Fibroblast of pulmonary artery (primary cell): ENCODE data around the gene RAB32.
A peak's percentile ranks its signal among the peaks of the same experiment; 100 is the strongest.

Experiments used
- DNase-seq: peaks from one replicate; pipeline ENCODE4 v3.0.0-alpha.2; 2010; ENCODE audit warnings: low read depth
- H3K4me3 ChIP-seq: replicated peaks from 2 replicates; pipeline ENCODE4 v1.5.1; 2011; ENCODE audit warnings: low read depth, mild to moderate bottlenecking, control low read depth, low read length, moderate library complexity
- CTCF ChIP-seq: IDR thresholded peaks from 2 replicates; pipeline ENCODE4 v1.5.1; 2011; ENCODE audit warnings: mild to moderate bottlenecking, control low read depth, low read length, inconsistent platforms; ENCODE audit errors: missing control alignments

The RAB32 gene

DNA sequence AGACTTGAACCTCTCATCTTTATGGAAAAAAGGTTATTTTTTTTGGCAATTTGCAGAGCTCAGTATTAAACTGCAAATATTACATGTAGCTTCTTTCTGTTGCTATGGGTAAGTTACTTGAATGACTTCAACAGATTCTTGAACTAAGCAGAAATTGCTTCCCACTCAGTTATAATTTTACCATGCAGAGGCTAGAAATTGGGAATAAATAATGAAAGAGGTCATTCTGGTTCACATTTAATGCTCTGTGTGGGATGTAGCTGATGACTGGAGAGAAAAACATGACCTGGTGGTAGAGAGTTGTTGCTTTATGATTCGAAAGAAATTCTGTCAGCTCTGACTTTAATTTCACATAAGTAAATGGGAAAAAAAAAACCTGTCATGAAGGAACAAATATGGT lies 38.3 kb downstream of the RAB32 start:
- no peak for DNase-seq
- TF ChIP-seq CTCF: no peak
- H3K4me3 ChIP-seq: no peak overlapping the region

DNA sequence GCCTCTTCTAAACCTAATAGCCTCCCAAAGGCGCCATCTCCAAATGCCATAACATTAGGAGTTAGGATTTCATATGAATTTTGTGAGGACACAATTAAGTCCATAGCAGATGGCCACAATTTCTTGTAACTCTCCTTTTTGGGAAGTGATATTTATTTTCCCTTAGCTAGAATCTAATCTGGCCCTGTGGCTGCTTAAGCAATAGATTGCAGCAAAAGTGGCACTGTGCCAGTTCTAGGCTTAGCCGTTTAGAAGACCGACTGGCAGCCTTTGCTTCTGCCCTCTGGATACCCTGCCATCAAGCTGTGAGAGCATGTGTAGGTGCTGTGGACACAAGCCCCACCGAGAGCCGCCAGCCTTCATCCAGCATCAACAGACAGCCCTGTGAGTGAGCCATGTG lies 39.2 kb downstream of the RAB32 start:
- H3K4me3 ChIP-seq: no peak overlapping the region
- TF ChIP-seq CTCF: no peak
- peak; percentile 39 for DNase-seq

- no peak overlapping the region for H3K4me3 ChIP-seq
- no peak for TF ChIP-seq CTCF
- no peak for DNase-seq
These were observed 40.3 kb downstream of the RAB32 start for GRCh38 chr6:146583966-146584365.

- TF ChIP-seq CTCF: no peak
- no peak overlapping the region for H3K4me3 ChIP-seq
- no peak for DNase-seq
These were observed 43.8 kb downstream of the RAB32 start for GRCh38 chr6:146587459-146587858.

DNA sequence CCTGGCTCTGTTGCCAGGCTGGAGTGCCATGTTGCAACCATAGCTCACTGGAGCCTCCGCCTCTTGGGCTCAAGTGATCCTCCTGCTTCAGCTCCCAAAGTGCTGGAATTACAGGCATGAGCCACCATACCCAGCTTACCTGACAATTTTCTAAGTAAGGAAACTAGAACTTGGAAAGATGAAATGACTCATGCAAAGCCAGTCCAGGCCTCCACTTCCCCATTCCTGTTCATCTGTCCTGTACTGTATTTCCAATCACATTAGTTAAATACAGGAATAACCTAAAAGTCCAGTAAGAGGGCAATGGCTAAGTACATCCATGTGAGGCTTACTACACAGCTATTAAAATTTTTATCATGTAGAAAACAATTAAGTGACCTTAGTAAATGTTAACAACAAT lies 46.9 kb downstream of the RAB32 start:
- no peak for TF ChIP-seq CTCF
- no peak overlapping the region for H3K4me3 ChIP-seq
- DNase-seq: no peak

DNA sequence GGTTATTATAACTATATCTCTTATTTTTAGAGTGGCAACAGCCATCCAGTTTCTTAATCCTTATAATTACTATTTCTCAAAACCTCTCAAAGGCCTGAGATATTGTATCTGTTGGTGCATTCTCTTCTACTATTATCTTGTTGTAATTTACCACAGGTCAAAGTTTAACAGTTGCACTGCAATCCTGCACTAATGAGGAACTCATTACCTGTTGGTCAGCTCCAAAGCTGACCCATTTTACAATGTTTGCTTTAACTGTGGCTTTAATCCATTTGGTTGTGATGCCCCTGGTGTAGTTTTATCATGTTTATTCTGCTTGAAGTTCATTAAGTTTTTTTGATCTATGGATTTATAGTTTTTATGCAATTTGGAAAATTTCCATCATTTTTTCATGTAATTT lies 48.8 kb downstream of the RAB32 start:
- DNase-seq: no peak
- no peak overlapping the region for H3K4me3 ChIP-seq
- TF ChIP-seq CTCF: no peak

DNA sequence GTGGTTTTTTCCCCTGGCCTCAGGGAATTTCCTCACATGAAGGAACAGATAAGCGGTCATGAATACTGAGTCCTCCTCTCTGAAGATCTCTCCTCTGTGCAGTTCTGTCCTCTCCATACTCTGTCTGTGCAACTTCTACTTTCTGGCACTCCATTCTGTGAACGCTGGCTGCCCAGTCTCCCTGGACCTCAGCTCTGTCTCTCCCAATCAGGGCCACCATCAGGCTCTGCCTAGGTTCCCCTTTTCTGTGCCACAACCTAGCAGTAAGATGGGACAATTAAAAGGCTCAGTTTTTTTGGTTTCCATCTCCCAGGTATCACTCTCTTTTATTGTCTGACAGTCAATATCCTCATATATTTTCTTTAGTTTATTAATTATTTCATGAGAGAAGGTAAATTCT lies 50.4 kb downstream of the RAB32 start:
- no peak overlapping the region for H3K4me3 ChIP-seq
- DNase-seq: no peak
- TF ChIP-seq CTCF: no peak
